Measurements from ENCODE around the gene CFAP91. TPM values are rescaled to one million over a fixed set of nuclear protein-coding genes. Genes with fewer than 3 reads are reported as not detected.
A peak's percentile ranks its signal among the peaks of the same experiment; 100 is the strongest.

Gene CFAP91
- total RNA-seq, 6 experiments from 2014 or later = 0.09 to 5.7 (median 1.1) TPM

GRCh38 chr3:119672776-119673175 lies 30.0 kb upstream of the CFAP91 start:
- Histone ChIP-seq H3K27me3 (no peaks in the 10 kb centered on the region), H3K27ac (no peak overlapping the region), H3K4me3 (no peak overlapping the region), H3K4me1 (peaks cover 0 to 10% (median 4%) of the 10 kb centered on the region in 4 donors), H3K36me3 (peaks cover 0 to 38% (median 9%) of the 10 kb centered on the region in 4 donors), H3K9me3 (no peaks in the 10 kb centered on the region)
- 89% methylated on average over 2 of the region's 2 CpGs for WGBS (ENCODE audit: insufficient coverage, low coverage, low lambda C conversion rate, missing lambda C conversion rate)
- no peak for TF ChIP-seq CTCF (IDR thresholded peaks at IDR 0.05)
- TF ChIP-seq POLR2A (IDR thresholded peaks at IDR 0.05) = no peak
- DNase-seq = no peak
- ATAC-seq = no peak
- intact Hi-C loops (cut with DNase I) = no loop called here

DNA sequence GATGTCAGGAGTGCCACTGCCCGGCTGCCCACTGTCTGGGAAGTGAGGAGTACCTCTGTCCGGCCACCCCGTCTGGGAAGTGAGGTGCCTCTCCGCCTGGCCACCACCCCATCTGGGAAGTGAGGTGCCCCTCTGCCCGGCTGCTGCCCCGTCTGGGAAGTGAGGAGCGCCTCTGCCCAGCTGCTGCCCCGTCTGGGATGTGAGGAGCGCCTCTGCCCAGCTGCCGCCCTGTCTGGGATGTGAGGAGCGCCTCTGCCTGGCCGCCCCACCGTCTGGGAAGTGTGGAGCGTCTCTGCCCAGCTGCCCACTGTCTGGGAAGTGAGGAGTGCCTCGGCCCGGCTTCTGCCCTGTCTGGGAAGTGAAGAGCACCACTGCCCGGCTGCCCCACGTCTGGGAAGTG lies 28.9 kb upstream of the CFAP91 start:
- H3K4me1 ChIP-seq = peaks cover 0 to 10% (median 4%) of the 10 kb centered on the region in 4 donors
- peaks cover 0 to 34% (median 6%) of the 10 kb centered on the region in 4 donors for H3K36me3 ChIP-seq
- H3K4me3 ChIP-seq = no peak overlapping the region
- no peak for TF ChIP-seq CTCF (IDR thresholded peaks at IDR 0.05)
- no peak for TF ChIP-seq POLR2A (IDR thresholded peaks at IDR 0.05)
- WGBS (ENCODE audit: insufficient coverage, low coverage, low lambda C conversion rate, missing lambda C conversion rate) = no CpG with 5 or more reads among the region's 18 CpGs
- peak in 1 of 3 donors; percentile 23 for DNase-seq
- intact Hi-C loops (cut with DNase I) = no loop called here
- no peaks in the 10 kb centered on the region for H3K27me3 ChIP-seq
- no peak for ATAC-seq
- H3K9me3 ChIP-seq = no peaks in the 10 kb centered on the region
- H3K27ac ChIP-seq = no peak overlapping the region

DNA sequence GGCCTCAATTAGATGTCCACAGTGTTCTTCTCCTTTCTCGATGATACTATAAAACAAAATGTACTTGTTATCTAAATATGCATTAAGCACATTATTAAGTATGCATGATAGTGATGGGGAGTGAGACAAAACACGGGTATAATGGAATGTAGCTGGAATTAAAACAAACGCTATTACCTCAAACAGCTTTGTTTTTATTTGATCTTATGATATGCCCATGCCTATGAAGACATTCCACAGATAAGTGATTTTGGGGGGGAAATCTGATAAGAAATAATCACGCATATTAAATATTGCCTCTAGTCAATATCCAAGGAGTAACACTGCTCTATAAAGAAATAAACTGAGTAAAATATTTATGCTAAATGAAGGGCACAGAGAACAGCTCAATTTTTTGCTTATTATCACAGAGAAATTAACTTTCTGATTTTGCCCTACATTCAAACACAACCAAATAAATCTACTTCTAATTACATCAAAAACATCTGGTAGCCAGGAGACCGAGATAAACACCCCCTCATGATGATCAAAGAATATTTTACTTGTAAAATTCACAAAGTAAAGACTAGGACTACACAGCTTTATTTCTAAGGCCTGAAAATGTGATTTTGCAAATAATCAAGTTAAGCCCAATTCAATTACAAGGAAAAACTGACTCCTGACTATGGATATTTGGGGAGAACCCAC lies 27.5 kb upstream of the CFAP91 start:
- H3K27ac ChIP-seq = no peak overlapping the region
- peak overlapping the region in 1 of 3 donors; percentile 81 for H3K4me3 ChIP-seq
- DNase-seq = no peak

GRCh38 chr3:119676020-119676419 lies 26.8 kb upstream of the CFAP91 start:
- Histone ChIP-seq H3K9me3 (no peaks in the 10 kb centered on the region), H3K4me3 (peak overlapping the region; percentile 76 to 81 (median 81)), H3K27me3 (no peaks in the 10 kb centered on the region), H3K36me3 (peaks cover 0 to 30% (median 6%) of the 10 kb centered on the region in 4 donors), H3K27ac (peak overlapping the region in 2 of 3 donors; percentile 89 to 96), H3K4me1 (peaks cover 0 to 10% (median 4%) of the 10 kb centered on the region in 4 donors)
- intact Hi-C loops (cut with DNase I) = no loop called here
- 43% methylated on average over 1 of the region's 1 CpG for WGBS (ENCODE audit: insufficient coverage, low coverage, low lambda C conversion rate, missing lambda C conversion rate)
- no peak for DNase-seq
- ATAC-seq = no peak
- TF ChIP-seq POLR2A (IDR thresholded peaks at IDR 0.05) = no peak
- no peak for TF ChIP-seq CTCF (IDR thresholded peaks at IDR 0.05)

More for the DNA sequence above, 27.5 kb upstream of the CFAP91 start:
- Histone ChIP-seq H3K36me3 (peaks cover 0 to 34% (median 6%) of the 10 kb centered on the region in 4 donors), H3K4me1 (peaks cover 0 to 10% (median 4%) of the 10 kb centered on the region in 4 donors), H3K27me3 (no peaks in the 10 kb centered on the region), H3K9me3 (no peaks in the 10 kb centered on the region)
- no peak for ATAC-seq
- TF ChIP-seq CTCF (IDR thresholded peaks at IDR 0.05) (no peak), POLR2A (IDR thresholded peaks at IDR 0.05) (no peak)
- intact Hi-C loops (cut with DNase I) = no loop called here
- 76% methylated on average over 5 of the region's 5 CpGs for WGBS (ENCODE audit: insufficient coverage, low coverage, low lambda C conversion rate, missing lambda C conversion rate)
